ENCODE measurements around the gene CD47.

GRCh38 chr3:108133048-108133369 lies 42.2 kb upstream of the CD47 start:
- TF ChIP-seq EZH2 (IDR thresholded peaks at IDR 0.05) (no peak), FOXP2 (optimal IDR thresholded peaks at IDR 0.05; ENCODE audit: control extremely low read depth, extremely low read length, insufficient read depth) (no peak), POLR2AphosphoS5 (IDR thresholded peaks at IDR 0.05; ENCODE audit: borderline replicate concordance, low read depth, low read length) (no peak)
